Pancreas (tissue), 10 donors: ENCODE data around the gene PCDH15. TPM values are rescaled to one million over a fixed set of nuclear protein-coding genes. Genes with fewer than 3 reads are reported as not detected.

Source experiments
- ATAC-seq, 4 donors: fragments of 200-7000 bp; cut with Tn5 transposase; one replicate each; pipeline versions ENCODE4 v1.8.0 to v1.9.1; 2020; ENCODE audit warnings: mild to moderate bottlenecking in 4 of 4, moderate library complexity in 4 of 4
- DNase-seq, 6 donors: peaks; one replicate each; pipeline ENCODE4 v3.0.0-alpha.2; 2020
- FAIRE-seq: peaks from 2 replicates; lab custom pipeline; 2012; peaks lifted over from hg19 to GRCh38; lab: Jason Lieb, UNC
- H3K27ac ChIP-seq, 4 donors: fragments of 200-600 bp; sonication (generic); 1 replicate in 3 of 4; 2 replicates in 1 of 4; pipeline versions ENCODE4 v1.5.0 to v1.8.0; 2020
- H3K27me3 ChIP-seq, 4 donors: fragments of 200-600 bp; one replicate each; pipeline ENCODE4 v1.8.0; 2021
- H3K36me3 ChIP-seq, 3 donors: fragments of 200-600 bp; sonication (generic) in 1 of 3; one replicate each; pipeline versions ENCODE4 v1.5.0 to v1.8.0; 2020 to 2021
- H3K4me1 ChIP-seq, 3 donors: fragments of 200-600 bp; one replicate each; pipeline ENCODE4 v1.8.0; 2021
- H3K4me3 ChIP-seq, 4 donors: fragments of 200-600 bp; sonication (generic) in 2 of 4; one replicate each; pipeline versions ENCODE4 v1.5.0 to v1.8.0; 2020 to 2021
- H3K9me3 ChIP-seq, 4 donors: fragments of 200-600 bp; one replicate each; pipeline ENCODE4 v1.8.0; 2021
- CTCF ChIP-seq, 4 donors: fragments of 200-600 bp; sonication (generic) in 3 of 4; IDR thresholded peaks; one replicate each; pipeline versions ENCODE4 v1.5.0 to v1.8.0; 2021; ENCODE audit warnings: antibody characterized with exemption in 4 of 4
- WGBS, 2 donors: extraction: QIAGEN DNeasy Blood & Tissue Kit; methylation state at CpG; one replicate each; pipeline ENCODE4 v1.1.7; 2013; 5-methylcytosine and 5-hydroxymethylcytosine counted together
- intact Hi-C, 3 donors: fragments of 100-400 bp; cut with DNase I; formaldehyde crosslinking; loops; one replicate each; pipeline versions ENCODE4 v1.11.1 to v1.14.2; 2022
- polyA plus RNA-seq, 2 donors: library from polyadenylated mRNA; stranded (reverse); fragments of 200-250 nt; gene quantifications; one replicate each; pipeline ENCODE4 v1.2.3, GENCODE V29; 2013
- total RNA-seq, 6 donors: library from RNA; stranded (reverse); fragmentation: NEBNext Ultra II Directional in 4 of 6; extraction: Animal tissue kit (Norgen Biotek cat#: 25700) in 4 of 6; gene quantifications; one replicate each; pipeline versions ENCODE4 v1.2.1 to v1.2.4, GENCODE V29; 2021 to 2023
- donor health status: healthy with polysubstance abuse.
- donor health status: DM: no; HTN: no; CAD: no; lungs with moderate emphysema.
- donor health status: DM: no; HTN: no; CAD: no.
- donor health status: control.
- donor health status: control.
- donor health status: Bipolar disorder and iron deficiency.
- donor health status: DM: yes; HTN: yes; CAD: no.
- donor health status: DM: no; HTN: no; CAD: no.
- donor health status: DM: no; HTN: no; CAD: no.
- donor health status: DM: yes; HTN: yes; CAD: no.

PCDH15 gene
- total and polyA plus RNA-seq, 8 donors: 0.31 TPM; not detected in 7

GRCh38 chr10:54284526-54285193 is 516.4 kb downstream of the PCDH15 start:
- no peak for FAIRE-seq
- Histone ChIP-seq H3K27ac (no peak overlapping the region), H3K4me1 (no peaks in the 10 kb centered on the region), H3K4me3 (no peak overlapping the region), H3K36me3 (no peaks in the 10 kb centered on the region), H3K9me3 (no peaks in the 10 kb centered on the region), H3K27me3 (no peaks in the 10 kb centered on the region)
- no peak for ATAC-seq
- 53 to 77% methylated on average over 2 of the region's 2 CpGs for WGBS, 2 donors
- intact Hi-C loops: no loop called here
- no peak for DNase-seq
- no peak for TF ChIP-seq CTCF (IDR thresholded peaks at IDR 0.05)

GRCh38 chr10:54282012-54282411 is 519.0 kb downstream of the PCDH15 start:
- ATAC-seq: no peak
- FAIRE-seq: no peak
- intact Hi-C loops: no loop called here
- H3K27ac ChIP-seq: no peak overlapping the region
- no peaks in the 10 kb centered on the region for H3K4me1 ChIP-seq
- no peaks in the 10 kb centered on the region for H3K27me3 ChIP-seq
- H3K9me3 ChIP-seq: no peaks in the 10 kb centered on the region
- H3K4me3 ChIP-seq: no peak overlapping the region
- TF ChIP-seq CTCF (IDR thresholded peaks at IDR 0.05): no peak
- DNase-seq: no peak
- 12 to 17% methylated on average over 2 of the region's 2 CpGs for WGBS, 2 donors
- no peaks in the 10 kb centered on the region for H3K36me3 ChIP-seq

- FAIRE-seq (no peak), ATAC-seq (no peak), DNase-seq (no peak)
- no peaks in the 10 kb centered on the region for H3K27me3 ChIP-seq
- H3K27ac ChIP-seq: no peak overlapping the region
- no peak overlapping the region for H3K4me3 ChIP-seq
- TF ChIP-seq CTCF (IDR thresholded peaks at IDR 0.05): no peak
- H3K36me3 ChIP-seq: no peaks in the 10 kb centered on the region
- intact Hi-C loops: no loop called here
- no peaks in the 10 kb centered on the region for H3K4me1 ChIP-seq
- 33 to 36% methylated on average over 1 of the region's 1 CpG for WGBS, 2 donors
- H3K9me3 ChIP-seq: no peaks in the 10 kb centered on the region
Observed at GRCh38 chr10:54266395-54266794, 534.6 kb downstream of the PCDH15 start.

GRCh38 chr10:54262726-54263125 is 538.3 kb downstream of the PCDH15 start:
- Histone ChIP-seq H3K9me3 (no peaks in the 10 kb centered on the region), H3K27me3 (no peaks in the 10 kb centered on the region), H3K4me1 (no peaks in the 10 kb centered on the region), H3K36me3 (no peaks in the 10 kb centered on the region), H3K4me3 (no peak overlapping the region), H3K27ac (no peak overlapping the region)
- FAIRE-seq: no peak
- DNase-seq: no peak
- TF ChIP-seq CTCF (IDR thresholded peaks at IDR 0.05): no peak
- ATAC-seq: no peak
- intact Hi-C loops: no loop called here
- 63 to 72% methylated on average over 5 of the region's 5 CpGs for WGBS, 2 donors

GRCh38 chr10:54259104-54259503 is 541.9 kb downstream of the PCDH15 start:
- no peaks in the 10 kb centered on the region for H3K27me3 ChIP-seq
- FAIRE-seq: no peak
- H3K27ac ChIP-seq: no peak overlapping the region
- no peak for DNase-seq
- no peak for ATAC-seq
- H3K9me3 ChIP-seq: no peaks in the 10 kb centered on the region
- intact Hi-C loops: no loop called here
- WGBS, 2 donors: 52 to 53% methylated on average over 2 of the region's 2 CpGs
- H3K36me3 ChIP-seq: no peaks in the 10 kb centered on the region
- no peak for TF ChIP-seq CTCF (IDR thresholded peaks at IDR 0.05)
- no peak overlapping the region for H3K4me3 ChIP-seq
- H3K4me1 ChIP-seq: no peaks in the 10 kb centered on the region
